HG02870 (cell line): Measurements from ENCODE around the gene NCF4.

Experiments used
- ATAC-seq: cut with Tn5 transposase; IDR thresholded peaks from one replicate; pipeline ENCODE4 v1.9.1; 2021; ENCODE audit warnings: mild to moderate bottlenecking, moderate library complexity; ENCODE audit not compliant: unreplicated experiment

NCF4 gene

DNA sequence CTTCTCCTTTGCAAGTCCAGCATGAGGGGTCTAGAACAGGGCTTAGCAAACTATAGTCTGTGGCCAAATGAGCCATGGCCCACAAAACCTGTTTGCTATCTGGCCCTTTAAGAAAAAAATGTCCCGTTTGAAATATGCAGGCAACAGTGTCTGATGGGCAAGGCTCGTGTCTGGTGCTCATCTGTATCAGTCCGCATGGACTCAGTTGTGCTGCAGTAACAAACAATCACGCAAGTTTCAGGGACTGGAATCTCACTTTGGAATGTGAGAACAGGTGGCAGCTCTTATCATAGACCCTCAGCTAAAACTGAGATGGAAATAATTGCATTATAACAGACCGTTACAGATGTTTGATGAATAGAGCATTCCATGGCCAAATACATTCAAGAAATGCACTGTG lies 24.9 kb upstream of the NCF4 start:
- no peak for ATAC-seq

GRCh38 chr22:36838119-36839030 lies 22.4 kb upstream of the NCF4 start:
- no peak for ATAC-seq

GRCh38 chr22:36839356-36840073 lies 21.3 kb upstream of the NCF4 start:
- no peak for ATAC-seq

DNA sequence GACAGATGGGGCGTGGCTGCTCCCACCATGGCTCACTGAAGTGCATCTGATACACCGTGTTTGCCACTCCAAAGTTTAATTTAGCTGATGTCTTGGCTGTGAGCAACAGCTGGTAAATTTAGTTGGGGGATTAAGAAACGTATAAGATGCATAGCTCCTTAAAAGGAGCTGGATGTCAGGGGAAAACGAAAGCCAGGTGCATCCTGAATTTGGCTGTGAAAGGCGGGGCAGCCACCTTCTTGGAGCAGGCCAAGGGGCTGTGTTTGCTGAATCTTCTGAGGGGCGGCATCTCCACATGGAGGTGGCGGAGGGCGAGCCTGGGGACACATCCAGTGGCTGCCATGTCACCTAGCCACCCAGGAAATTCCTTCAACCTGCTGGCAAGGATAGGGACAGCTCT lies 20.7 kb upstream of the NCF4 start:
- ATAC-seq = no peak

- no peak for ATAC-seq
Observed at GRCh38 chr22:36846271-36846670, 14.5 kb upstream of the NCF4 start.

- no peak for ATAC-seq
Observed at GRCh38 chr22:36846949-36847348, 13.9 kb upstream of the NCF4 start.

- ATAC-seq = no peak
Observed at GRCh38 chr22:36850056-36850455, 10.8 kb upstream of the NCF4 start.

GRCh38 chr22:36850682-36851081 lies 10.1 kb upstream of the NCF4 start:
- ATAC-seq = no peak

DNA sequence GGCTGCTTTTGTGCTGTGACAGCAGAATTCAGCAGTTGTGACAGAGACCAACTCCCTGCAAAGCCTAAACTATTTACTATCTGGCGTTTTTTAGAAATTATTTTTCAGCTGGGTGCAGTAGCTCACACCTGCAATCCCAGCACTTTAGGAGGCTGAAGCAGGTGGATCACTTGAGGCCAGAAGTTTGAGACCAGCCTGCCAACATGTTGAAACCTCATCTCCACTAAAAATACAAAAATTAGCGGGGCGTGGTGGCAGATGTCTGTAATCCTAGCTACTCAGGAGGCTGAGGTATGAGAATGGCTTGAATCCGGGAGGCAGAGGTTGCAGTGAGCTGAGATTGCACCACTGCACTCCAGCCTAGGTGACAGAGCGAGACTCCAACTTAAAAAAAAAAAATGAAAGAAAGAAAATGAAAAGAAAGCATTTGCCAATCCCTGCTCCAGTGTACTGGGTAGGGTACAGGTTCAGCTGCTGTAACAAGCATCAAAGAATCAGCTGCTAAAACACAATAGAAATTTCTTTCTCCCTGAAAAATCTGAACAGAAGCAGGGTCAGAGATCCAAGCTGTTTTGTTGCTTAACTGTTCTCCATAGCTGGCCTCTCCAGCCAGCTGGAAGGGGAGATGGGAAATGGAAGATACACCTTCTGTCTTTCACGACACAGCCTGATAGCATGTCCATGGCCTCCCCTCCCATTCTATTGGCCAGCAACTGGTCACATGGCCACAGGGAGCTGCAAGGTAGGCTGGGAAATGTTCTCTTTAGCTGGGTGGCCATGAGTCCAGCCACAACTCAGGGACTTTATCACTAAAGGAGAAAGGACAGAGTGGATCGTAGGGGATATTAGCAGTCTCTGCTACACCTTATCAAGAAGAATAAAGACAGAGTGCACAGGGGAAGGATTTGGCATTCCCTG lies 8.5 kb upstream of the NCF4 start:
- ATAC-seq = no peak

- ATAC-seq = no peak
Observed at GRCh38 chr22:36853407-36854099, 7.3 kb upstream of the NCF4 start.

DNA sequence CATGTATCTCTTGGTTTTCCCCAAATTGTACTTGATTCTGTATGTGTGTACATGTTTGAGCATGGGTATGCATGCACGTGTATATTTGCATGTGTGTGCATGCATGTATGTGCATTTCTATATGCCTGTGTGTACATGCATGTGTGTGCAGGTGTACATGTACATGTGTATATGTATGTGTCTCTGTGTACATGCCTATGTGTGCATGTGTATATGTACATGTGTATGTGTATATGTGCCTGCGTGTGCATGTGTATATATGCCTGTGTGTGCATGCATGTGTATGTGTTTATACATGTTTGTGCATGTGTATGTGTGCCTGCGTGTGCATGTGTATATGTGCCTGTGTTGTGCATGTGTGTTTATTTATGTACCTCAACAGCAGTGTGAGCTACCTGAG lies 5.3 kb upstream of the NCF4 start:
- no peak for ATAC-seq

DNA sequence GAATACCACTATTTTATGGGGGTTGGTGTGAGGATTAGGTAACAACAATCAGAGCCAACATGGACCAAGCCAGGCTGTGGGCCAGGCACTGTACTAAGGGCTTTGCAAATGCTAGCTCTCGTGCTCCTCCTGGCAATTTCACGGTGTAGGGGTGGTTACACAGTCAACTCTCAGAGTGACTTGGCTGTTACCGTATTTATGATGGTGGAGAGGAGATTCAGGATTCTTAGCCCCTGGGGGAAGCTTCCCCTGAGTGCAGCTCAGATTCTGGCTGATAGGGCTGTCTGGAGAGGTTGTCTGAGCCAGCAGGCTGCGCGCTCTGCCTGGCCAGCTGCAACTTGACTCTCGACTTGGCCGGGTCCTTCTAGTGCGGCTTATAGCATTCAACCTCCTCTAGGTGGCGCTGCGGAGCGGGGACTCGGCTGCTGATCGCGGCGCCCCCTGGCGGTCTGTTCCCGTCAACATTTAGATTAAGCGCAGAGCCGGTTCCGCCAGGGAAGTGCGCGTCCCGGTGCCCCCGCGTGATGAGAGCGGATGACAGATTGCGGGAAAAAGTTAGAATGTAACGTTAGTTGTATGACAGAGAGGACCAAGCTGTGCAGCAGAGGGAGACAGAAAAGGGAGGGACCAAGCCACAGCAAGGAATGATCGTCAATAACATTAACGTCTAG lies 4.5 kb upstream of the NCF4 start:
- ATAC-seq = no peak

DNA sequence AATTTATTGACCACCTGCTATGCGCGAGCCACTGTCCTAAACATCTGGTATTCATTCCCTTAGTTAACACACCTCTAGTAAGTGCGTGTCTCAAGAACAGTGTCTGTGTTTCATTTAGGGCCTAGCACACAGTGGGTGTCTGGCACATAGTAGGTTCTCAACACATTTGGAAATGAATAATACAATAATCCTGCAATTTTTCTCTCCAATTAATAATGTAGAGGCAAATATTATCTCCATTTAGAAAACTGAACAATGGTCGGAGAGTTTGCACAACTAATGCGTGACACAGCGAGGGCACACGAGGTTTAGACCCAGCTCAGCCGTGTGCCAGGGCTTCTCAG lies 4.0 kb upstream of the NCF4 start:
- no peak for ATAC-seq

DNA sequence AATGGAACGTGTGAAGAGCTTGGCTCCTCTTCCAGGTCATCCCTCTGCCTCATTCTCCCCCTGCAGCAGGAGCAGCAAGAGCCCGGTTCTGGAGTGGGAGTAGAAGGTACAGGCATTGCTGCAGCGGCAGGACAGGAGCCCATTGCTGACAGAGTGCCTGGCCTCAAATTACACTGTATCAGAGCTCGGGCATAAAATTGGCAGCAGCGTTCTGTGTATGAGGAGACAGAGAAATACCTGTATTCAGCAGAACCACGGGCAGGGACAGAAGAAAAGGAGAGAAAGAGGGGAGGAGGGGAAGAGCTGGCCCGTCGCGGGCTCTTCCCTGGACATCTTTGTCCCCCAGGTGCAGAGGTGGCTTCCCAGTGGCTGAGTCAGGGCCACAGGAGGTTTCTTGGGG lies 2.6 kb upstream of the NCF4 start:
- no peak for ATAC-seq

DNA sequence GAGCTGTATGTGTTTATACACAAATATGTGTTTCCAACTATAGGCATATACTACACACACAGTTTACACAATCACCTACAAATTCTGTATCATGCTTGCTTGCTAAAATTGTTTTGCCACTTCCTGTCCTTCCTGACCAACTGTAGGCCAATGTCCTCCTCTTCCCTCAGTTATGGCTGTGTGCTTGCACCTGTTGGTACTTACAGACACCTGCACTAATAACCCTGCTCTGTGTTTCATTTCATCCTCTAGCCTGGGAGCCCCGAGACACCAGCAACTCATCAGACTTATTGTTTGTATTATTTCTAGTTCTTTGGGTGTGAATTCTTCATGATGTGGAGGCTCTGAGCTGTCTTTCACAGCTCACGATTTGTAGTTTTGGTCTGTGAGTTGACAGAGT lies 1.8 kb upstream of the NCF4 start:
- no peak for ATAC-seq

DNA sequence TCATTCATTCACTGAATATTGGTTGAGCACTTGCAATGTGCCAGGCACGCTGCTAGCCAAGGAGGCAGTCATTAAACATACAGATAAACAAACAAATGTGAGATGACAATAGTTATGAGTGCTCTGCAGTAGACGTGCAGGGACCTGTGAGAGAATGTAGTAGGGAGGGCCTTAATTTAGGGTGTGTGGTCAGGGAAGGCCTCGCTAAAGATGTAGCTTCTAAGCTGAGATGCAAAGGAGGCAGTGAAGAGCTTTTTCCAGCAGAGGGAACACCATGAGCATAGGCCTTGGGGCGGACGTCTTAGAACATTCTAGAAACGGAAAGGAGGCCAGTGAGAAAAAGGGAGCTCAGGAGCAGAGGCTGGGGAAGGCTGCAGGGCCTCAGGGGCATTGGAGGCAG lies 789 bp upstream of the NCF4 start:
- ATAC-seq = no peak

GRCh38 chr22:36860438-36860820 lies 377 bp upstream of the NCF4 start:
- no peak for ATAC-seq

- ATAC-seq = no peak
Observed at GRCh38 chr22:36862251-36863242, 1.7 kb downstream of the NCF4 start.

GRCh38 chr22:36863281-36863680 lies 2.5 kb downstream of the NCF4 start:
- no peak for ATAC-seq
